Gastroesophageal sphincter (tissue), 3 donors: Measurements from ENCODE around the gene KRT17.

Source experiments
- EP300 ChIP-seq: sonication (generic); formaldehyde crosslinking; IDR thresholded peaks from one replicate; pipeline ENCODE4 v1.6.1; 2017; ENCODE audit warnings: antibody characterized with exemption, mild to moderate bottlenecking
- POLR2A ChIP-seq, 2 donors: fragments of 450-650 bp; IDR thresholded peaks; one replicate each; pipeline ENCODE4 v1.6.1; 2017; ENCODE audit warnings: antibody characterized with exemption in 2 of 2, mild to moderate bottlenecking in 2 of 2, moderate library complexity in 1 of 2
- POLR2AphosphoS5 ChIP-seq: sonication (generic); formaldehyde crosslinking; IDR thresholded peaks from one replicate; pipeline ENCODE4 v1.6.1; 2017; ENCODE audit warnings: antibody characterized with exemption
- TF ChIP-seq, protein P1 (sequence below), 4 experiments: fragments of 200-600 bp in 2 of 4; fragments of 450-650 bp in 2 of 4; sonication (generic) in 1 of 4; IDR thresholded peaks; one replicate each; pipeline ENCODE4 v1.5.1; 2017 to 2019; ENCODE audit warnings: antibody characterized with exemption in 4 of 4, mild to moderate bottlenecking in 2 of 4, moderate library complexity in 2 of 4

DNA sequence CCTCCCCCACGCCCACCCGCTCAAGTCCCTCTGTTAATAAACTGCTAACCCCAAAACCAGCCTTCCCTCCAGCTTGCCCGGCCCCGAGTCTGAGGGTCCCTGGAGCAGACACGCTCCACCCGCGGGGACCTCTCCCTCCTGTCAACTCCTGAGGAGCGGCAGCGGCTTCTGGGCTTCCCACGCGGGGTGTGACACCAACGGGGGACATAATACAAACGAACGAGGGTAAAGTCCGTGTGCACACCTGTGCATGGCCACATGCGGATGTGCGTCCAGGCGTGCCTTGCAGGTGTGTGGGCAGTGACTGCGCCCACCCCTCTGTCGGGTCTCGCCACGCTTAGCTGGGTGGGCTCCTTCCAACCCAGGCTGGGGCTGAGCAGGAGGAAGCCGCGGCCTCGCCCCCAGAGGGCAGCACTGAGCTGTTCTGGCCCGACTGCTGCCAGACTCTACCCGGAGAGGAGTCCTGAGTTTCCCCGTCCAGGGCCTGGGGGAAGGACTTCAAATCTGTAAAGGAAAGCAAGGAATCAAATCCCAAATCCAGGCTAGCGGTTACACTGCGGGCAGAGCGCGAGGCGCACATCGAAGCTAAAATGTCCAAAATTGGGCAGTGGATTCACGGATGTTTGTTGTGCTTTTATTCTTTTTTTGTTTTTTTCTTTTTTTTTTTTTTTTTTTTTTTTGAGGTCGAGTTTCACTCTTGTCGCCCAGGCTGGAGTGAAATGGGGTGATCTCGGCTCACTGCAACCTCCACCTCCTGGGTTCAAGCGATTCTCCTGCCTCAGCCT lies 24.2 kb upstream of the KRT17 start:
- TF ChIP-seq POLR2A (IDR thresholded peaks at IDR 0.05) = no peak
- TF ChIP-seq, protein P1, sequence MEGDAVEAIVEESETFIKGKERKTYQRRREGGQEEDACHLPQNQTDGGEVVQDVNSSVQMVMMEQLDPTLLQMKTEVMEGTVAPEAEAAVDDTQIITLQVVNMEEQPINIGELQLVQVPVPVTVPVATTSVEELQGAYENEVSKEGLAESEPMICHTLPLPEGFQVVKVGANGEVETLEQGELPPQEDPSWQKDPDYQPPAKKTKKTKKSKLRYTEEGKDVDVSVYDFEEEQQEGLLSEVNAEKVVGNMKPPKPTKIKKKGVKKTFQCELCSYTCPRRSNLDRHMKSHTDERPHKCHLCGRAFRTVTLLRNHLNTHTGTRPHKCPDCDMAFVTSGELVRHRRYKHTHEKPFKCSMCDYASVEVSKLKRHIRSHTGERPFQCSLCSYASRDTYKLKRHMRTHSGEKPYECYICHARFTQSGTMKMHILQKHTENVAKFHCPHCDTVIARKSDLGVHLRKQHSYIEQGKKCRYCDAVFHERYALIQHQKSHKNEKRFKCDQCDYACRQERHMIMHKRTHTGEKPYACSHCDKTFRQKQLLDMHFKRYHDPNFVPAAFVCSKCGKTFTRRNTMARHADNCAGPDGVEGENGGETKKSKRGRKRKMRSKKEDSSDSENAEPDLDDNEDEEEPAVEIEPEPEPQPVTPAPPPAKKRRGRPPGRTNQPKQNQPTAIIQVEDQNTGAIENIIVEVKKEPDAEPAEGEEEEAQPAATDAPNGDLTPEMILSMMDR (IDR thresholded peaks at IDR 0.05) = peak in 3 of 4 experiments; percentile 90 to 93 (median 92)
- TF ChIP-seq POLR2AphosphoS5 = no peak
- TF ChIP-seq EP300 = no peak
